ENCODE results near the gene OGDH.
"Not testable (repeated sequence)": the region's sequence is repeated elsewhere in the genome, so short reads cannot be mapped to it uniquely, and the experiment has no call there.

Gene OGDH

GRCh38 chr7:44580945-44581878 is 25.2 kb upstream of the OGDH start:
- peak; percentile 36 for DNase-seq

- peak; percentile 100 for DNase-seq
Measured at GRCh38 chr7:44581879-44582603, 24.4 kb upstream of the OGDH start, which contains the start of gene TMED4. Gene TMED4 (minus strand): TSS chr7:44582231. CDS start chr7:44582206, 25 bp downstream.

DNA sequence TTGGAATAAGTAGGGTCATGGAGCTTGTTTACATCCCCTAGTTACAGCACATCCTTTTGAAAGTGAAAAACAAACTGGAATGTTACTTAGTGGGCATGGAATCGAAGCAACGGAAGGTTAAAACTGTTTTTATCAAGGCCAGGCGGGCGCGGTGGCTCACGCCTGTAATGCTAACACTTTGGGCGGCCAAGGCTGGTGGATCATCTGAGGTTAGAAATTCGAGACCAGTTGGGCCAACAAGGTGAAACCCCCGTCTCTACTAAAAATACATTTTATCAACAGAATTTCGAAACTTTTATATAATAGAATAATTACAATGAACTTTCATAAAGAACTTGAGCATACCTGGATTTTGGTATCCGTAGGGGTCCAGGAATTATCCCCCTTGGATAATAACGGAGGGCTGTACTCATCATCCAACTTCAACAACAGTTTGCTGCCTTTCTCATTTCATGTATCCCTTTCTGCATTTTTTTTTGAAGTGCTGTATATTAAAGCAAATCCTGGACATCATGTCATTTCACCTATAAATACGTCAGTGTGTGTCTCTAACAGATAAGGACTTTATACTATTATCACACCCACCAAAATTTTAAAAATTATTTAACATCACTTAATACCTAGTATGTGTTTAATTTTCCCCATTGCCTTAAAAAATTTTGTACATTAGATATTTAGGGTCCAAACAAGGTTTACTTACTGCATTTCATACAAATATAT is 23.1 kb upstream of the OGDH start:
- DNase-seq = no peak

GRCh38 chr7:44587843-44588711 is 18.4 kb upstream of the OGDH start:
- DNase-seq = peak; percentile 65

DNA sequence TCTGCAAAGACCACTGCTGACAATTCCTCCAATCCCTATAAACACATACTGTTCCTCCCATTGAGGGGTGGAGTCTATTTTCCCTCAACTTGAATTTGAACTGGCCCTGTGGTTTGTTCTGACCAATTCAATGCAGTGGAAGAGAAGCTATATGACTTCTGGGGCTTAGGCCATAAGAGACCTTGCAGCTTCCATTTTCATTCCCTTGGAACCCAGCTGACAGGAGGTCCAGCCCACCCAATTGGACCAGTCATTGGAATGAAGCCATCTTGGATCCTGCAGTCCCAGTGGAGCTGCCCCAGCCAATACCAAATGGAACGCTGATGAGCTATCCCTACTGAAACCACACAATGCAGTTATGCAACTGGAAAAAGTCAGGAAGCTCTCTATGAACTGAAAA is 15.5 kb upstream of the OGDH start:
- no peak for DNase-seq

- no peak for DNase-seq
Measured at GRCh38 chr7:44595934-44596635, 10.3 kb upstream of the OGDH start.

DNA sequence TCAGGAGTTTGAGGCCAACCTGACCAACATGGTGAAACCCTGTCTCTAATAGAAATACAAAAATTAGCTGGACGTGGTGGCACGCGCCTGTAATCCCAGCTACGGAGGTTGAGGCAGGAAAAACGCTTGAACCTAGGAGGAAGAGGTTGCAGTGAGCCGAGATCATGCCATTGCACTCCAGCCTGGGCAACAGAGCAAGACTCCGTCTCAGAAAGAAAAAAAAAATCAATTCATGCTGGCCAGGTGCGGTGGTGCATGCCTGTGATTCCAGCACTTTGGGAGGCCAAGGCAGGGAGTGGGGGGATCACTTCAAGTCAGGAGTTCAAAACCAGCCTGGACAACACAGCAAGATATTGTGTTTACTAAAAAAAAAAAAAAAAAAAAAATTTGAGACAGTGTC is 9.2 kb upstream of the OGDH start:
- DNase-seq = not testable (repeated sequence)

- no peak for DNase-seq
Measured at GRCh38 chr7:44599222-44599621, 7.2 kb upstream of the OGDH start.

- DNase-seq = no peak
Measured at GRCh38 chr7:44602576-44602910, 3.9 kb upstream of the OGDH start.

DNA sequence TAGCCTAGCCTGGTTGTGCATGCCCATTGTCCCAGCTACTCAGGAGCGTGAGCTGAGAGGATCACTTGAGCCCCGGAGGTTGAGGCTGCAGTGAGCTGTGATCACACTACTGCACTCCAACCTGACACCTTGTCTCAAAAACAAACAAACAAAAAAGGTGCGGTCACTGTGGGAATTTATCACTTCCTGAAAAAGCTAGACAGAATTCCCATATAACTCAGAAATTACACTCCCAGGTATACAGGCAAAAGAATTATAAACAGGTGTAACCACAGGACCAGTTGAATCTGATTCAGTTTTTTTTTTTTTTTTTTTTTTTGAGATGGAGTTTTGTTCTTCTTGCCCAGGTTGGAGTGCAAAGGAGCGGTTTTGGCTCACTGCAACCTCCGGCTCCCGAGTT is 3.2 kb upstream of the OGDH start:
- DNase-seq = no peak

- no peak for DNase-seq
Measured at GRCh38 chr7:44604941-44605340, 1.5 kb upstream of the OGDH start.

GRCh38 chr7:44607141-44608068 is 978 bp downstream of the OGDH start:
- DNase-seq = no peak

- no peak for DNase-seq
Measured at GRCh38 chr7:44608916-44609648, 2.7 kb downstream of the OGDH start.

GRCh38 chr7:44609829-44610228 is 3.4 kb downstream of the OGDH start:
- DNase-seq = no peak

GRCh38 chr7:44615149-44615611 is 8.8 kb downstream of the OGDH start:
- no peak for DNase-seq

DNA sequence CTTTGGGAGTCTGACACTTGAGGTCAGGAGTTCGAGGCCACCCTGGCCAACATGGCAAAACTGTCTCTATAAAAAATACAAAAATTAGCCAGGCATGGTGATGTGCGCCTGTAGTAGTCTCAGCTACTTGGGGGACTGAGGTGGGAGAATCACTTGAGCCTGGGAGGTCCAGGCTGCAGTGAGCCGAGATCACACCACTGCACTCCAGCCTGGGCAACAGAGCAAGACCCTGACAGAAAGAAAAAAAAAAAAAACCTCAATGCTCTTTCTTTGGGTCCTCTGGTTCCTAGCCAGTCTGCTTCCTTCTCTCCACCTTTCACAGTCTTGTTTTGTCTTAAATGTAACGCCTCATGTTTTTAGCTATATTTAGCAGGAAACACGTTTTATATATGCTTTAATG is 9.4 kb downstream of the OGDH start:
- DNase-seq = no peak

DNA sequence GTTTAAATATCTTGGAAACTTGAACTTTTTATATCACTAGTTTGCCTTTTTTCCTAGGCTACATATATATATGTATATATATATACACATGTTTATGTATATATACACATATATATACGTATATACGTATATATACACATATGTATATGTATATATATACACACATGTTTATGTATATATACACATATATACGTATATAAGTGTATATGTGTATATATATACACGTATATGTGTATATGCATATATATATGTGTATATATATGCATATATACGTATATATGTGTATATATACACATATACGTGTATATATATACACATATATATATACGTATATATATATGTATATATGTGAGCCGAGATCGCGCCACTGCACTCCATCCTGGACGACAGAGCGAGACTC is 10.1 kb downstream of the OGDH start:
- no peak for DNase-seq

DNA sequence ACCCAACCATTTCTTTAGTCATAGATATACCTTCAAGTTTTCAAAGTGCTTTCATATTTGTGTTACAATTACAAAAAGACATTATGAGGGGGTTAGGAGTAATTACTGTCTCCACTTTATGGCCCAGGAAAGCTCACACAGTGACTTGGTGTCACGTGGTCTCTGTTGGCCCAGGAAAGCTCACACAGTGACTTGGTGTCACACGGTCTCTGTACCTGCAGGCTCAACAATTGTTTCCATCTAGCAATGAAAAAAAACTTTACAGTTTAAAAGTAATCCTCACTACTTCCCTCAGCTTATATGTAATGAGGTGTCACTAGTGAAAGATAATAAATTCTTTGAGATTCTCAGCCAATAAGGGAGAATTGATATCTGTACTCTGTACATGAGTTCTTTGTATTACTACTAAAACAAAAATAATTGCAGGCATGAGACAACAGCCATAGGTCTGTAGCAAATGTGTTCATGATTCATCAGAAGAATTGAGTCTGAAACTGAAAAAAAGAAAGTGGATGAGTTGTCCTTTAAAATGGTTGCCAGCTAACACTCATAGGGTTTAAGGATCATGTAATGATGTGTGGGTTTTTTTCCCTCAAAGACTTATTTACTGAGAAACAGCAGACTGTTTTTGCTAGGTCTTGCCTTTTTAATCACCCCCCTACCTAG is 10.9 kb downstream of the OGDH start:
- DNase-seq = no peak

- DNase-seq = no peak
Measured at GRCh38 chr7:44618045-44618444, 11.6 kb downstream of the OGDH start.
